Neutrophil (primary cell): ENCODE measurements around the gene HMCN2.
"Not testable (repeated sequence)": the region's sequence is repeated elsewhere in the genome, so short reads cannot be mapped to it uniquely, and the experiment has no call there.

ENCODE experiments used
- H3K27ac ChIP-seq: fragments of 200-600 bp; sonication (generic); 2 replicates; pipeline ENCODE4 v1.5.1; 2016; ENCODE audit warnings: mild to moderate bottlenecking, moderate library complexity
- H3K27me3 ChIP-seq: fragments of 200-600 bp; sonication (generic); 2 replicates; pipeline ENCODE4 v1.6.0; 2016; ENCODE audit warnings: mild to moderate bottlenecking
- H3K36me3 ChIP-seq: fragments of 200-600 bp; sonication (generic); 2 replicates; pipeline ENCODE4 v1.5.1; 2017
- H3K4me1 ChIP-seq, 2 experiments: fragments of 200-600 bp in 1 of 2; sonication (generic) in 1 of 2; 1 replicate in 1 of 2; 2 replicates in 1 of 2; pipeline versions ENCODE4 v1.5.1 to v1.6.1; 2013 to 2016; ENCODE audit warnings: low read depth in 1 of 2, low read length in 1 of 2, mild to moderate bottlenecking in 1 of 2, moderate library complexity in 1 of 2; ENCODE audit not compliant: control insufficient read depth in 1 of 2, insufficient read depth in 1 of 2
- H3K4me3 ChIP-seq, 2 experiments: fragments of 200-600 bp in 1 of 2; sonication (generic) in 1 of 2; 1 replicate in 1 of 2; 2 replicates in 1 of 2; pipeline ENCODE4 v1.5.1; 2013 to 2016; ENCODE audit warnings: low read depth in 1 of 2, low read length in 1 of 2, mild to moderate bottlenecking in 1 of 2, moderate library complexity in 1 of 2
- H3K9me3 ChIP-seq: fragments of 200-600 bp; sonication (generic); 2 replicates; pipeline ENCODE4 v1.5.1; 2016
- CTCF ChIP-seq: fragments of 200-600 bp; sonication (generic); IDR thresholded peaks from 2 replicates; pipeline ENCODE4 v1.5.1; 2016; ENCODE audit warnings: antibody characterized with exemption

The HMCN2 gene

GRCh38 chr9:130256644-130257043, 8.9 kb upstream of the HMCN2 start:
- Histone ChIP-seq H3K27ac (no peak overlapping the region), H3K4me3 (no peak overlapping the region), H3K9me3 (no peaks in the 10 kb centered on the region), H3K36me3 (no peaks in the 10 kb centered on the region), H3K4me1 (no peaks in the 10 kb centered on the region), H3K27me3 (peaks cover 56% of the 10 kb centered on the region)
- no peak for TF ChIP-seq CTCF

- not testable (repeated sequence) for H3K36me3 ChIP-seq, H3K4me1 ChIP-seq, H3K4me3 ChIP-seq, H3K9me3 ChIP-seq, H3K27ac ChIP-seq
- H3K27me3 ChIP-seq = peaks cover 67% of the 10 kb centered on the region
Measured at GRCh38 chr9:130258137-130258536, 7.4 kb upstream of the HMCN2 start.

- Histone ChIP-seq H3K4me1 (no peaks in the 10 kb centered on the region), H3K36me3 (no peaks in the 10 kb centered on the region), H3K9me3 (no peaks in the 10 kb centered on the region), H3K27ac (no peak overlapping the region), H3K4me3 (no peak overlapping the region), H3K27me3 (peaks cover 76% of the 10 kb centered on the region)
- no peak for TF ChIP-seq CTCF
Measured at GRCh38 chr9:130259044-130259443, 6.5 kb upstream of the HMCN2 start.

DNA sequence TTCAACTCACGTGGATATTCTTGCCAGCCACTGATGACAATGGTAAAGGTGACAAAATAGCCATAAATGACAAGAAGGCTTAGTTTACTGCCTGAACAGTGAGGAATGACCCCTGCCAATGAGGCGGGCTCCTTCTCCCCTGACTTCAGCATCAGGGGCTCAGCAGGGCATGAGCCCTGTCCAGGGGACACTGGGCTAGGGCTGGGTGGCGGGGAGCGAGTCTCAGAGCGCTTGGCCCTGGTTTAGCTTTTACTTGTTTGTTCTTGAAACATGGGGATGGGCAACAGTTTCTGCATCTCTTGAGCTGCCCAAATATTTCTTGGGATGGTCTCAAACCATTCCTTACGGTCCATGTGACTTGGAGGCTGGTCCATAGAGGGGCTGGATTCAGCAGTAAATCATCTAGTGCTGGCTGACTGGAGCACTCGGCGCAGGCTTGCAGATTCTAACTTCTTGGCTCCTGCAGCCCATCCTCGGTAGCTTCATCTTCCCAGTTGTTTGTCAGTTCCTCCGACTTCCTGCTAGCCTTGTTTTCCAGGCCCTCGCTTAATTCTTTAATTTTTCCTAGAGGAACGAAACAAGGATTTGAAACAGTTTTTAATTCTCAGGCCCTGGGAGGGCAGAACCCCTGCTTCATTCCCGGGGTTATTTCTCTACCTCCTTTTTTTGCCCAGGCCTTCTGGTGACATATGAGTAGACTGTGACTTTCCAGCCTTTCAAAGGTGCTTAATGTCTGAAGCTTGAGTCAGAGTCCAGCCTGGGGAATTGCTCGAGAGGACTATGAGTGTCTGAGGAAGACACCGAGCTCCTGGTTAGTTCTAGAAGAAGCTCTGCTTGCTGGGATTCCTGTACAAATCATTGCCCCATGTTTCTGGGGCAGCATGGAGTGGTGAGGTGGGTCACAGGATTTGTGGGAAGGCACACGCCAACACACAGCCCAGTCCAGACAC, 4.5 kb upstream of the HMCN2 start:
- H3K4me1 ChIP-seq = no peaks in the 10 kb centered on the region
- H3K4me3 ChIP-seq = no peak overlapping the region
- peaks cover 85% of the 10 kb centered on the region for H3K27me3 ChIP-seq
- no peak for TF ChIP-seq CTCF
- no peaks in the 10 kb centered on the region for H3K9me3 ChIP-seq
- H3K27ac ChIP-seq = no peak overlapping the region
- H3K36me3 ChIP-seq = no peaks in the 10 kb centered on the region

DNA sequence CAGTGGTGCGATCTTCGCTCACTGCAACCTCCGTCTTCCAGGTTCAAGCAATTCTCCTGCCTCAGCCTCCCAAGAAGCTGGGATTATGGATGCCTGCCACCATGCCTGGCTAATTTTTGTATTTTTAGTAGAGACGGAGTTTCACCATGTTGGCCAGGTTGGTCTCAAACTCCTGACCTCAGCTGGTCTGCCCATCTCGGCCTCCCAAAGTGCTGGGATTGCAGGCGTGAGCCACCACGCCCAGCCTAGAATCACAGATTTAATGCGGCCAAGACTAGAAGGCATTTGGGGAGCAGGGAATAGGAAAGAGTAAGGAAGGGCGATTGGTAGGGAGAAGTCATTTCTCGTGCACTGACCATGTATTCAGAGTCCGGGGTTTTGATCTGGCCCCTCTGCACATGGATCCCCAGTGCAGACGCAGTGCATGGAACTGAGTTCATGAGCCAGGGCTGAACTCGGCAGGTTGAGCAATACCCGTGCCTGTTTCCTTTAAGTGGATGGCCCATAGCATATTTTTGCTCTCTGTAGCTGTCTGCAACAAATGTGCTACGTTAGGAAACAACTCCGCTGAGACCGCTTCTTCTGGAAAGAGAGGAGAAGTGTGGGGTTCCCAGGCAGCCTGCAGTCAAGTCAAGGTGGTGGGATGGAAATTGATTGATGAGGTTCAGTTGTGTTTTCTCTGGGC, 3.4 kb upstream of the HMCN2 start:
- Histone ChIP-seq H3K9me3 (no peaks in the 10 kb centered on the region), H3K36me3 (no peaks in the 10 kb centered on the region), H3K27ac (no peak overlapping the region), H3K27me3 (peaks cover 96% of the 10 kb centered on the region), H3K4me1 (no peaks in the 10 kb centered on the region), H3K4me3 (no peak overlapping the region)
- no peak for TF ChIP-seq CTCF

GRCh38 chr9:130262771-130263170, 2.8 kb upstream of the HMCN2 start:
- Histone ChIP-seq H3K4me3 (no peak overlapping the region), H3K27ac (no peak overlapping the region), H3K9me3 (no peaks in the 10 kb centered on the region), H3K27me3 (peaks cover 96% of the 10 kb centered on the region), H3K4me1 (no peaks in the 10 kb centered on the region), H3K36me3 (no peaks in the 10 kb centered on the region)
- TF ChIP-seq CTCF = no peak
